Panc1 (cell line): ENCODE data around the gene OR2C3. TPM values are rescaled to one million over a fixed set of nuclear protein-coding genes. Genes with fewer than 3 reads are reported as not detected.
A peak's percentile ranks its signal among the peaks of the same experiment; 100 is the strongest.
"Not testable (repeated sequence)": the region's sequence is repeated elsewhere in the genome, so short reads cannot be mapped to it uniquely, and the experiment has no call there.

Experiments
- ATAC-seq: fragments of 200-7000 bp; cut with Tn5 transposase; 2 replicates; pipeline ENCODE4 v1.9.1; 2020; ENCODE audit warnings: mild to moderate bottlenecking, moderate library complexity
- BruUV-seq: library from RNA; stranded (reverse); fragments of 400-500 nt; replicated peaks from 2 replicates; lab custom pipeline; 2021; lab: Mats Ljungman, UMichigan
- CTCF ChIA-PET: fragments of 300-600 bp; sonication (Branson Sonifier 250); formaldehyde crosslinking; loops from one replicate; lab custom pipeline; 2022; ENCODE audit warnings: antibody characterized with exemption; lab: Charles Lee
- POLR2A ChIA-PET: fragments of 300-600 bp; sonication (Branson Sonifier 250); formaldehyde crosslinking; loops from one replicate; lab custom pipeline; 2022; ENCODE audit warnings: antibody characterized with exemption; lab: Charles Lee
- DNase-seq: peaks from one replicate; pipeline ENCODE4 v3.0.0-alpha.2; 2010; ENCODE audit warnings: low read depth, low spot score
- H3K27ac ChIP-seq: 2 replicates; pipeline ENCODE4 v1.5.1; 2011; ENCODE audit warnings: mild to moderate bottlenecking, low read length, inconsistent platforms
- H3K27me3 ChIP-seq: fragments of 200-500 bp; sonication (Bioruptor generic); 2 replicates; pipeline ENCODE4 v1.6.0; 2014; ENCODE audit warnings: low read length, inconsistent platforms; ENCODE audit not compliant: control insufficient read depth, insufficient read depth
- H3K36me3 ChIP-seq: fragments of 200-500 bp; sonication (Bioruptor generic); 2 replicates; pipeline ENCODE4 v1.5.1; 2014; ENCODE audit warnings: inconsistent platforms, mild to moderate bottlenecking, low read length, moderate library complexity; ENCODE audit not compliant: control insufficient read depth, insufficient read depth
- H3K4me1 ChIP-seq: 2 replicates; pipeline ENCODE4 v1.5.1; 2011; ENCODE audit warnings: inconsistent platforms, mild to moderate bottlenecking, low read length, moderate library complexity; ENCODE audit not compliant: control insufficient read depth, insufficient read depth
- H3K4me3 ChIP-seq, 2 experiments: 2 replicates each; pipeline ENCODE4 v1.5.1; 2011 to 2012; ENCODE audit warnings: low read depth in 2 of 2, low read length in 2 of 2, mild to moderate bottlenecking in 2 of 2, inconsistent platforms in 1 of 2, moderate library complexity in 1 of 2
- H3K9me3 ChIP-seq: fragments of 200-500 bp; sonication (Bioruptor generic); 2 replicates; pipeline ENCODE4 v1.5.1; 2014; ENCODE audit warnings: low read depth, mild to moderate bottlenecking, inconsistent platforms, low read length, moderate library complexity; ENCODE audit not compliant: control insufficient read depth, insufficient read depth
- POLR2AphosphoS5 ChIP-seq: IDR thresholded peaks from 2 replicates; pipeline ENCODE4 v1.6.1; 2012; ENCODE audit warnings: mild to moderate bottlenecking, low read depth, low read length, moderate library complexity
- REST ChIP-seq, 2 experiments: IDR thresholded peaks; 2 replicates each; pipeline ENCODE4 v1.6.1; 2011 to 2012; ENCODE audit warnings: low read depth in 2 of 2, control low read depth in 1 of 2, low read length in 1 of 2, mild to moderate bottlenecking in 1 of 2, moderate library complexity in 1 of 2; ENCODE audit not compliant: insufficient read depth in 1 of 2
- SIN3A ChIP-seq: IDR thresholded peaks from 2 replicates; pipeline ENCODE4 v1.6.1; 2012; ENCODE audit warnings: low read depth, mild to moderate bottlenecking, low read length, moderate library complexity, borderline replicate concordance; ENCODE audit not compliant: insufficient read depth
- TCF7L2 ChIP-seq: IDR thresholded peaks from 2 replicates; pipeline ENCODE4 v1.6.1; 2011; ENCODE audit warnings: mild to moderate bottlenecking, low read depth, low read length, inconsistent platforms
- in situ Hi-C: cut with HindIII; loops from 2 replicates; pipeline ENCODE4 v1.10.0; 2016; ENCODE audit warnings: low sequenced_read_pairs, low pct_unique_long_range_greater_than_20kb
- intact Hi-C: fragments of 100-400 bp; cut with micrococcal nuclease; formaldehyde crosslinking; loops from one replicate; pipeline ENCODE4 v1.10.0; 2022; ENCODE audit not compliant: unreplicated experiment
- total RNA-seq: library from RNA; stranded (reverse); gene quantifications from one replicate; pipeline ENCODE4 v1.2.1, GENCODE V29; 2021; ENCODE audit not compliant: unreplicated experiment
- TF ChIP-seq, protein P1 (sequence below): fragments of 450-650 bp; IDR thresholded peaks from 2 replicates; pipeline ENCODE4 v1.5.1; 2017; ENCODE audit warnings: mild to moderate bottlenecking

The OR2C3 gene
- total RNA-seq, 1 experiment from 2014 or later = not detected

GRCh38 chr1:247487057-247487456 lies 49.2 kb downstream of the OR2C3 start:
- CTCF ChIA-PET = interaction anchor here (0.6 to 1.7 kb wide), 2 partner anchors 115 to 319 kb away, joined by 7 to 21 read pairs; no protein-coding TSS in a partner anchor
- in situ Hi-C loops = no loop called here
- DNase-seq (peak; percentile 25), ATAC-seq (peak; percentile 97)
- BruUV-seq = no TSS peak
- POLR2A ChIA-PET = no interaction called here
- Histone ChIP-seq H3K4me3 (no peak overlapping the region), H3K9me3 (no peaks in the 10 kb centered on the region), H3K27ac (no peak overlapping the region), H3K27me3 (peaks cover 7% of the 10 kb centered on the region), H3K36me3 (no peaks in the 10 kb centered on the region), H3K4me1 (no peaks in the 10 kb centered on the region)
- TF ChIP-seq, protein P1, sequence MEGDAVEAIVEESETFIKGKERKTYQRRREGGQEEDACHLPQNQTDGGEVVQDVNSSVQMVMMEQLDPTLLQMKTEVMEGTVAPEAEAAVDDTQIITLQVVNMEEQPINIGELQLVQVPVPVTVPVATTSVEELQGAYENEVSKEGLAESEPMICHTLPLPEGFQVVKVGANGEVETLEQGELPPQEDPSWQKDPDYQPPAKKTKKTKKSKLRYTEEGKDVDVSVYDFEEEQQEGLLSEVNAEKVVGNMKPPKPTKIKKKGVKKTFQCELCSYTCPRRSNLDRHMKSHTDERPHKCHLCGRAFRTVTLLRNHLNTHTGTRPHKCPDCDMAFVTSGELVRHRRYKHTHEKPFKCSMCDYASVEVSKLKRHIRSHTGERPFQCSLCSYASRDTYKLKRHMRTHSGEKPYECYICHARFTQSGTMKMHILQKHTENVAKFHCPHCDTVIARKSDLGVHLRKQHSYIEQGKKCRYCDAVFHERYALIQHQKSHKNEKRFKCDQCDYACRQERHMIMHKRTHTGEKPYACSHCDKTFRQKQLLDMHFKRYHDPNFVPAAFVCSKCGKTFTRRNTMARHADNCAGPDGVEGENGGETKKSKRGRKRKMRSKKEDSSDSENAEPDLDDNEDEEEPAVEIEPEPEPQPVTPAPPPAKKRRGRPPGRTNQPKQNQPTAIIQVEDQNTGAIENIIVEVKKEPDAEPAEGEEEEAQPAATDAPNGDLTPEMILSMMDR = peak; percentile 71
- TF ChIP-seq TCF7L2 = no peak
- no peak for TF ChIP-seq SIN3A
- TF ChIP-seq POLR2AphosphoS5 = no peak
- intact Hi-C loops = loop anchor here (1.0 to 5.0 kb wide), 2 partner anchors 97 to 115 kb away; no protein-coding TSS in a partner anchor

GRCh38 chr1:247482747-247483146 lies 53.5 kb downstream of the OR2C3 start:
- intact Hi-C loops (no loop called here), in situ Hi-C loops (no loop called here)
- no peak for DNase-seq
- H3K27ac ChIP-seq = no peak overlapping the region
- H3K4me1 ChIP-seq = no peaks in the 10 kb centered on the region
- ATAC-seq = no peak
- no peaks in the 10 kb centered on the region for H3K9me3 ChIP-seq
- no peak overlapping the region for H3K4me3 ChIP-seq
- H3K27me3 ChIP-seq = no peaks in the 10 kb centered on the region
- no TSS peak for BruUV-seq
- H3K36me3 ChIP-seq = no peaks in the 10 kb centered on the region
- ChIA-PET POLR2A (no interaction called here), CTCF (no interaction called here)
- TF ChIP-seq POLR2AphosphoS5 (no peak), SIN3A (no peak), REST (IDR thresholded peaks at IDR 0.05; ENCODE audit: insufficient read depth in 1 of 2, low read depth in 2 of 2, low read length in 1 of 2) (no peak), TCF7L2 (no peak)
- TF ChIP-seq, protein P1 = no peak

GRCh38 chr1:247476328-247477058 lies 59.7 kb downstream of the OR2C3 start:
- H3K4me3 ChIP-seq, BruUV-seq, H3K9me3 ChIP-seq, H3K4me1 ChIP-seq, ATAC-seq, H3K27ac ChIP-seq, POLR2A ChIA-PET, DNase-seq, H3K36me3 ChIP-seq, intact Hi-C loops, H3K27me3 ChIP-seq, in situ Hi-C loops: not testable (repeated sequence)
- CTCF ChIA-PET = interaction anchor here (0.7 kb wide), 1 partner anchor 57 kb away, joined by 4 read pairs; no protein-coding TSS in a partner anchor
